Left ventricle myocardium inferior (tissue), 1 donor: ENCODE data around the gene RLF. TPM values are rescaled to one million over a fixed set of nuclear protein-coding genes. Genes with fewer than 3 reads are reported as not detected.

Experiments used
- DNase-seq: peaks from one replicate; pipeline ENCODE4 v3.0.0-alpha.2; 2020
- H3K27ac ChIP-seq: fragments of 200-600 bp; replicated peaks from 2 replicates; pipeline ENCODE4 v1.8.0; 2021
- H3K27me3 ChIP-seq: fragments of 200-600 bp; 2 replicates; pipeline ENCODE4 v1.8.0; 2021; ENCODE audit warnings: low read depth
- H3K36me3 ChIP-seq: fragments of 200-600 bp; 2 replicates; pipeline ENCODE4 v1.8.0; 2021
- H3K4me1 ChIP-seq: fragments of 200-600 bp; 2 replicates; pipeline ENCODE4 v1.8.0; 2021
- H3K4me3 ChIP-seq: fragments of 200-600 bp; 2 replicates; pipeline ENCODE4 v1.8.0; 2021; ENCODE audit warnings: mild to moderate bottlenecking, moderate library complexity
- H3K9me3 ChIP-seq: fragments of 200-600 bp; replicated peaks from 2 replicates; pipeline ENCODE4 v1.8.0; 2021
- intact Hi-C: fragments of 100-400 bp; cut with micrococcal nuclease; formaldehyde crosslinking; loops from one replicate; pipeline ENCODE4 v1.11.0; 2022
- total RNA-seq: library from RNA; stranded (reverse); fragmentation: NEBNext Ultra II Directional; extraction: Animal tissue kit (Norgen Biotek cat#: 25700); gene quantifications from one replicate; pipeline ENCODE4 v1.2.1, GENCODE V29; 2021
- TF ChIP-seq, protein P1 (sequence below): fragments of 200-600 bp; IDR thresholded peaks from 2 replicates; pipeline ENCODE4 v1.8.0; 2021; ENCODE audit warnings: antibody characterized with exemption, mild to moderate bottlenecking, borderline replicate concordance
- donor health status: DM: no; HTN: yes; CAD: no; lungs with severe emphysema.

The RLF gene
- total RNA-seq, 1 donor from 2014 or later: 13.2 TPM

DNA sequence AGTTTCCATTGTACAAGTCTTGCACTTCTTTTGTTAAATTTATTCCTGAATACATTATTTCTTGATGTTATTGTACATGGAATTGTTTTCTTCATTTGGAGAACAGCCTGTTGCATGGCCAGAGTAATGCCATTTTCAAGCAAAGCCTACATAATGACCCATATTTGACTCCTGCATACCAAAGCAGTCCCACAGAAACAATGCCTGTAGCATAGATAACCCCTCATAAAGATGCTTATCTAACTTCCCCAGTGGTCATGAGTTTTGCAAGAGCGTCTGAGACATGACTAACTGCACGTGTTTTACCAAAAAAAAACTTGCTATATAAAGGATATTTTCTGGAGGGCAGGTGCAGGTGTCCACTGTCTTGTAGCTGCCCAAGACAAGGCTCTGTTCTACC is 30.3 kb upstream of the RLF start:
- H3K27ac ChIP-seq: no peak overlapping the region
- H3K9me3 ChIP-seq: peaks cover 6% of the 10 kb centered on the region
- TF ChIP-seq, protein P1, sequence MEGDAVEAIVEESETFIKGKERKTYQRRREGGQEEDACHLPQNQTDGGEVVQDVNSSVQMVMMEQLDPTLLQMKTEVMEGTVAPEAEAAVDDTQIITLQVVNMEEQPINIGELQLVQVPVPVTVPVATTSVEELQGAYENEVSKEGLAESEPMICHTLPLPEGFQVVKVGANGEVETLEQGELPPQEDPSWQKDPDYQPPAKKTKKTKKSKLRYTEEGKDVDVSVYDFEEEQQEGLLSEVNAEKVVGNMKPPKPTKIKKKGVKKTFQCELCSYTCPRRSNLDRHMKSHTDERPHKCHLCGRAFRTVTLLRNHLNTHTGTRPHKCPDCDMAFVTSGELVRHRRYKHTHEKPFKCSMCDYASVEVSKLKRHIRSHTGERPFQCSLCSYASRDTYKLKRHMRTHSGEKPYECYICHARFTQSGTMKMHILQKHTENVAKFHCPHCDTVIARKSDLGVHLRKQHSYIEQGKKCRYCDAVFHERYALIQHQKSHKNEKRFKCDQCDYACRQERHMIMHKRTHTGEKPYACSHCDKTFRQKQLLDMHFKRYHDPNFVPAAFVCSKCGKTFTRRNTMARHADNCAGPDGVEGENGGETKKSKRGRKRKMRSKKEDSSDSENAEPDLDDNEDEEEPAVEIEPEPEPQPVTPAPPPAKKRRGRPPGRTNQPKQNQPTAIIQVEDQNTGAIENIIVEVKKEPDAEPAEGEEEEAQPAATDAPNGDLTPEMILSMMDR: no peak
- no peaks in the 10 kb centered on the region for H3K36me3 ChIP-seq
- H3K27me3 ChIP-seq: peaks cover 96% of the 10 kb centered on the region
- H3K4me3 ChIP-seq: no peak overlapping the region
- peaks cover 9% of the 10 kb centered on the region for H3K4me1 ChIP-seq
- no peak for DNase-seq
- intact Hi-C loops: no loop called here

DNA sequence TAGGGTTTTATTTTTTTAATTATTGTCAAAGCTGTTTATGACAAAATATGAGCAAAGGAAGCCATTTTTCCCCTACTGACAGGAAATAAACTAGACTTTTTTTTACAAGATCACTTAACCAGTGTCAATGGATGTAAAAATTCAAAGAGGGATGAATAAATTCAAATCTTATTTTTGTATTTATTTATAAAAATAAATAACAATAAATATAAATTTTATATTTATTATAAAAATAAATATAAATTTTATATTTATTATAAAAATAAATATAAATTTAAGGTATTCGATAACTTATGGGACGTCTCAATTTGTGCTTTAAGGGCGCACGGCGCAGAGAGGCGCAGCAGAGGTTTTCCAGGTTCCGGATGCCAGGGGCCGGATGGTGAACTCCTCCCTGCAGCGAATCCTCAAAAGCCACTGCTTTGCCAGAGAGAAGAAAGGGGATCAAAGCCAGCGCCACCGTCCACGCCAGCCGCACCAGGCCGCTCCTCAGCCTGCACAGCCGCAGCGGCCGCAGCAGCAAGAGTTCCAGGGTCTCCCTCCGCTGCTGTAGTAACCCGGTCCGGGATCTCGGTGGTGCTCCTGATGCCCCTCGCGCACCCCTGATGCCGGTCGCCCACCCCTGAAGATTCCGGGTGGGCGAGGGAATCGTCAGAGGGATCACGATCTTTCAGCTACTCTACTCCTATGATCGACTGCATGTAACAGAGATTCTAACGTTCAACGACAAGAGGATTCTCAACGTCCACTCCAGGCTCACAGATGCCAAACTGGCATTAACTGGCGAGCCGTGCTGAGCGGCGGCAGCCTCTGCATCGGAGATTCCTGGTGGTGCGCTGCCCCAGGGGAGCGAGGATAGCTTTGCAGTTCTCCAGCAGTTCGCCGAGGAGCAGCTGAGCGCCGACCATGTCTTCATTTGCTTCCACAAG is 28.5 kb upstream of the RLF start:
- Histone ChIP-seq H3K36me3 (no peaks in the 10 kb centered on the region), H3K9me3 (peaks cover 6% of the 10 kb centered on the region), H3K27me3 (peaks cover 85% of the 10 kb centered on the region), H3K4me3 (peak overlapping the region; percentile 52), H3K4me1 (peaks cover 9% of the 10 kb centered on the region), H3K27ac (no peak overlapping the region)
- intact Hi-C loops: no loop called here
- DNase-seq: no peak
- TF ChIP-seq, protein P1: no peak

DNA sequence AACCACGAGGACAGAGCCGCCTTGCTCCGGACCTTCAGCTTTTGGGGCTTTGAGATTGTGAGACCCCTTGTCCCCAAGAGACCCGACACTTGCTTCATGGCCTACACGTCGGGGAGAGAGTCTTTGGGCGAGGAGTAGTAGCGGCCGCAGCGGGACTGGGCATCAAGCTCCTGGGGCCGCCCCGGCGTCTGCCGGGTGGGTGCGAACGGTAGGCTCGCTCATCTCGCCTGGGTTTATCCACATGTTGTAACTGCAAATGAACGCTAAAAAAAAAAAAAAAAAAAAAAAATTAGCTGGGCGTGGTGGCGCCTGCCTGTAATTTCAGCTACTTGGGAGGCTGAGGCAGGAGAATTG is 27.9 kb upstream of the RLF start:
- Histone ChIP-seq H3K36me3 (no peaks in the 10 kb centered on the region), H3K27me3 (peaks cover 84% of the 10 kb centered on the region), H3K4me3 (peak overlapping the region; percentile 52), H3K4me1 (peaks cover 9% of the 10 kb centered on the region), H3K27ac (no peak overlapping the region), H3K9me3 (peaks cover 6% of the 10 kb centered on the region)
- TF ChIP-seq, protein P1: no peak
- intact Hi-C loops: no loop called here
- no peak for DNase-seq

DNA sequence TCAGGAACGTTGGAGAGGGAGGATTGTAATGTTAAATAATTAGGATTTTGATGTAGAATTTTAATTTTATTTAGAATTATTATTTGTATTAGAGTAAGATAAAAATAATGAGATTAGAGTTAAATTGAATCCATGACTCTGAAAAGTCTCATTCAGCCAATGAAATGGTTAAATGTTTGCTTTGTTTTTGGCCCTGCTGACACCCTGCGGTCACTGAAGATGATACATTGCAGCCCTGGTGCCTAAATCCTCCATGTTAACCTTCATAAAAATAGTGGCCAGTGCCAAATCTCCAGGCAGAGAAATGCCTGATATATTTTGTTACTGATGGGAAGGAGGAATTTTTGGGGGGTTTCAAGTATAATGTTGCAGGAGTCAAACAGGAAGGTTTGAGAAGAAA is 27.3 kb upstream of the RLF start:
- H3K4me1 ChIP-seq: peaks cover 9% of the 10 kb centered on the region
- H3K27me3 ChIP-seq: peaks cover 79% of the 10 kb centered on the region
- TF ChIP-seq, protein P1: no peak
- H3K4me3 ChIP-seq: no peak overlapping the region
- no peak overlapping the region for H3K27ac ChIP-seq
- H3K36me3 ChIP-seq: no peaks in the 10 kb centered on the region
- no peak for DNase-seq
- intact Hi-C loops: no loop called here
- peaks cover 6% of the 10 kb centered on the region for H3K9me3 ChIP-seq

DNA sequence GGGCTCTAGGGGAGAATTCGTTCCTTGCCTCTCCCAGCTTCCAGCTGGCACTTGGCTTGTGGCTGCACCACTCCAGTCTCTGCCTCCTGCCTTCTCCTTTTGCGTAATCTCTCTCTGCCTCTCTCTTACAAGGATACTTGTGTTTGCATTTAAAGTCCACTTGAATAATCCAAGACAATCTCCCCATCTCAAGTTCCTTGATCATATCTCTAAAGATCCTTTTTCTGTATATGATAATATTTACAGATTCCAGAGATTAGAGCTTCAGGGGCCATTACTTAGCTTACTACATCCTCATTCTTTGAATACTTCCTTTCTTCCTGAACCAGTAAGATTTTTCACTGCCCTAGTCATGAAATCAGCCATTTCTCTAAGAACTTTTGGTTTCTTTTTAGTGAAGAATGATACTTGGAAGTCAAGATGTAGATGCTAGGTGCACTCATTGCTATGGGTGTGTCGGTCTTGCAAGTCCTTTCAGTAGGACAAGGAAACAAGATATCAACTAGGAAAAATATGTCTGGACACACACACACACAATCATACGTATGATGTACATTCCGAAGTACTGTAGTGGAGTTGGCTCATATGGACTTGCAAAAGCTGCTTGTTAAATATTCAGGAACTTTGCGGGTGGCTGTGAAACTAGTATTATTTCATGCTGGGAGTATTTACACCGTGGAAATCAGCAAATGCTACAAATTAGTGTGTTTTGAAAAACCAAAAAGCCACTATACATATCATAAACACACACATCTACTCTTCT is 20.8 kb upstream of the RLF start:
- no peak for DNase-seq
- TF ChIP-seq, protein P1: no peak
- Histone ChIP-seq H3K4me3 (no peak overlapping the region), H3K27me3 (peaks cover 42% of the 10 kb centered on the region), H3K9me3 (no peaks in the 10 kb centered on the region), H3K4me1 (no peaks in the 10 kb centered on the region), H3K36me3 (no peaks in the 10 kb centered on the region), H3K27ac (no peak overlapping the region)
- intact Hi-C loops: loop anchor here (5.0 to 10.0 kb wide), 2 partner anchors 202 to 264 kb away; no protein-coding TSS in a partner anchor
